HG02943 (cell line): ENCODE results near the gene FCN2.

Experiments
- ATAC-seq: cut with Tn5 transposase; IDR thresholded peaks from one replicate; pipeline ENCODE4 v1.9.1; 2021; ENCODE audit warnings: mild to moderate bottlenecking, low read depth, moderate library complexity; ENCODE audit not compliant: unreplicated experiment

Gene FCN2

GRCh38 chr9:134899818-134900217 is 19.2 kb downstream of the FCN2 start:
- no peak for ATAC-seq

GRCh38 chr9:134902936-134903335 is 22.3 kb downstream of the FCN2 start:
- ATAC-seq, result no peak

GRCh38 chr9:134908524-134909309 is 28.1 kb downstream of the FCN2 start:
- ATAC-seq, result no peak

- ATAC-seq, result no peak
Measured at GRCh38 chr9:134909511-134910481, 29.2 kb downstream of the FCN2 start.

GRCh38 chr9:134912126-134912840 is 31.7 kb downstream of the FCN2 start:
- ATAC-seq, result no peak

GRCh38 chr9:134913041-134913712 is 32.6 kb downstream of the FCN2 start:
- ATAC-seq, result no peak

- ATAC-seq, result no peak
Measured at GRCh38 chr9:134913713-134914500, 33.3 kb downstream of the FCN2 start.

GRCh38 chr9:134914501-134914834 is 33.9 kb downstream of the FCN2 start:
- no peak for ATAC-seq

GRCh38 chr9:134915046-134915985 is 34.7 kb downstream of the FCN2 start:
- ATAC-seq, result no peak

GRCh38 chr9:134916161-134916665 is 35.6 kb downstream of the FCN2 start:
- no peak for ATAC-seq

- no peak for ATAC-seq
Measured at GRCh38 chr9:134917431-134918373, 37.1 kb downstream of the FCN2 start, which contains the start of gene FCN1. Gene FCN1, minus strand, starts transcription at chr9:134917912. Its CDS starts 41 bp downstream, at chr9:134917871.

GRCh38 chr9:134918646-134919045 is 38.0 kb downstream of the FCN2 start:
- no peak for ATAC-seq

GRCh38 chr9:134919303-134919702 is 38.7 kb downstream of the FCN2 start:
- no peak for ATAC-seq

- ATAC-seq, result no peak
Measured at GRCh38 chr9:134922066-134922931, 41.7 kb downstream of the FCN2 start.

GRCh38 chr9:134922932-134923240 is 42.3 kb downstream of the FCN2 start:
- no peak for ATAC-seq

- ATAC-seq, result no peak
Measured at GRCh38 chr9:134923466-134923865, 42.9 kb downstream of the FCN2 start.
